ENCODE measurements around the gene ORM1.

The ORM1 gene

DNA sequence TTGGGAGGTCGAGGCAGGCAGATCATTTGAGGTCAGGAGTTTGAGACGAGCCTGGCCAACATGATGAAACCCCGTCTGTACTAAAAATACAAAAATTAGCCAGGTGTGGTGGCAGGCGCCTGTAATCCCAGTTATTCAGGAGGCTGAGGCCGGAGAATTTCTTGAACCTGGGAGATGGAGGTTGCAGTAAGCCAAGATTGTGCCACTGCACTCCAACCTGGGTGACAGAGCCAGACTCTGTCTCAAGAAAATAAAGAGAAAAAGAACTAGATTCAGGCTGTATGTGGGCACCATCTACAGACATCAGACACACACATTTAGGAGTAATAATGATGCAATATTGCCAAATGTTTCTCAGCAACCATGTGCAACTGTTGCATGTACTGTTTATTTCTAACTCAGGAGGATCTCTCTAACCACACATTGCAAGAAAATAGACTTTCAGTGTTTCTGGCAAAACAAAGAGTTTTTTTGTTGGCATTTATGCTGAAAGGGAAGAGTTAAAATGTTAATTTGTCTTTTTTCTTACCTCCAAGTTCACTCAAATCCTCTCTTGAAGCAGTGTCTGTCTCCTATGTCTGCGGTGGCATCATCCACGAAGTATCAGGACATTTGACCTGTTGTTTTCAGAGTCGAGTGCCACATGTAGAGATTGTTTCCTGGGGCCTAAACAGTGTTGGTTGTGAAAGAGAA is 5.1 kb upstream of the ORM1 start (continued):
- TF ChIP-seq, protein P1, sequence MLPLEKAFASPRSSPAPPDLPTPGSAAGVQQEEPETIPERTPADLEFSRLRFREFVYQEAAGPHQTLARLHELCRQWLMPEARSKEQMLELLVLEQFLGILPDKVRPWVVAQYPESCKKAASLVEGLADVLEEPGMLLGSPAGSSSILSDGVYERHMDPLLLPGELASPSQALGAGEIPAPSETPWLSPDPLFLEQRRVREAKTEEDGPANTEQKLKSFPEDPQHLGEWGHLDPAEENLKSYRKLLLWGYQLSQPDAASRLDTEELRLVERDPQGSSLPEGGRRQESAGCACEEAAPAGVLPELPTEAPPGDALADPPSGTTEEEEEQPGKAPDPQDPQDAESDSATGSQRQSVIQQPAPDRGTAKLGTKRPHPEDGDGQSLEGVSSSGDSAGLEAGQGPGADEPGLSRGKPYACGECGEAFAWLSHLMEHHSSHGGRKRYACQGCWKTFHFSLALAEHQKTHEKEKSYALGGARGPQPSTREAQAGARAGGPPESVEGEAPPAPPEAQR (tag by site-specific recombination; IDR thresholded peaks at IDR 0.05), result 0 out of 2 replicates have a peak, but pooled peaks have one; percentile 48
- TF ChIP-seq SCRT1 (tag by site-specific recombination; IDR thresholded peaks at IDR 0.05; ENCODE audit: borderline replicate concordance) (peak; percentile 55; the same call in 1 of the 2 replicates), SP7 (tag by site-specific recombination; IDR thresholded peaks at IDR 0.05) (no peak), SCRT2 (tag by site-specific recombination; IDR thresholded peaks at IDR 0.05) (peak; percentile 98), ZNF558 (tag by site-specific recombination; IDR thresholded peaks at IDR 0.05) (peak; percentile 59; the same call in 1 of the 2 replicates), ZNF335 (tag by site-specific recombination; conservative IDR thresholded peaks at IDR 0.05) (peak; percentile 88)
- TF ChIP-seq, protein P2, sequence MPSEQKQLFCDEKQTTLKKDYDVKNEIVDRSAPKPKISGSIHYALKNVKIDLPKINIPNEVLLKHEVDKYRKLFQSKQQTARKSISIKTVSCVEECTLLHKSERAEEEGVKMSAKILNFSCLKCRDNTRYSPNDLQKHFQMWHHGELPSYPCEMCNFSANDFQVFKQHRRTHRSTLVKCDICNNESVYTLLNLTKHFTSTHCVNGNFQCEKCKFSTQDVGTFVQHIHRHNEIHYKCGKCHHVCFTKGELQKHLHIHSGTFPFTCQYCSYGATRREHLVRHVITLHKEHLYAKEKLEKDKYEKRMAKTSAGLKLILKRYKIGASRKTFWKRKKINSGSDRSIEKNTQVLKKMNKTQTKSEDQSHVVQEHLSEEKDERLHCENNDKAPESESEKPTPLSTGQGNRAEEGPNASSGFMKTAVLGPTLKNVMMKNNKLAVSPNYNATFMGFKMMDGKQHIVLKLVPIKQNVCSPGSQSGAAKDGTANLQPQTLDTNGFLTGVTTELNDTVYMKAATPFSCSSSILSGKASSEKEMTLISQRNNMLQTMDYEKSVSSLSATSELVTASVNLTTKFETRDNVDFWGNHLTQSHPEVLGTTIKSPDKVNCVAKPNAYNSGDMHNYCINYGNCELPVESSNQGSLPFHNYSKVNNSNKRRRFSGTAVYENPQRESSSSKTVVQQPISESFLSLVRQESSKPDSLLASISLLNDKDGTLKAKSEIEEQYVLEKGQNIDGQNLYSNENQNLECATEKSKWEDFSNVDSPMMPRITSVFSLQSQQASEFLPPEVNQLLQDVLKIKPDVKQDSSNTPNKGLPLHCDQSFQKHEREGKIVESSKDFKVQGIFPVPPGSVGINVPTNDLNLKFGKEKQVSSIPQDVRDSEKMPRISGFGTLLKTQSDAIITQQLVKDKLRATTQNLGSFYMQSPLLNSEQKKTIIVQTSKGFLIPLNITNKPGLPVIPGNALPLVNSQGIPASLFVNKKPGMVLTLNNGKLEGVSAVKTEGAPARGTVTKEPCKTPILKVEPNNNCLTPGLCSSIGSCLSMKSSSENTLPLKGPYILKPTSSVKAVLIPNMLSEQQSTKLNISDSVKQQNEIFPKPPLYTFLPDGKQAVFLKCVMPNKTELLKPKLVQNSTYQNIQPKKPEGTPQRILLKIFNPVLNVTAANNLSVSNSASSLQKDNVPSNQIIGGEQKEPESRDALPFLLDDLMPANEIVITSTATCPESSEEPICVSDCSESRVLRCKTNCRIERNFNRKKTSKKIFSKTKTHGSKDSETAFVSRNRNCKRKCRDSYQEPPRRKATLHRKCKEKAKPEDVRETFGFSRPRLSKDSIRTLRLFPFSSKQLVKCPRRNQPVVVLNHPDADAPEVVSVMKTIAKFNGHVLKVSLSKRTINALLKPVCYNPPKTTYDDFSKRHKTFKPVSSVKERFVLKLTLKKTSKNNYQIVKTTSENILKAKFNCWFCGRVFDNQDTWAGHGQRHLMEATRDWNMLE (tag by site-specific recombination; conservative IDR thresholded peaks at IDR 0.05; ENCODE audit: low read depth), result peak; percentile 69
- TF ChIP-seq, protein P3, sequence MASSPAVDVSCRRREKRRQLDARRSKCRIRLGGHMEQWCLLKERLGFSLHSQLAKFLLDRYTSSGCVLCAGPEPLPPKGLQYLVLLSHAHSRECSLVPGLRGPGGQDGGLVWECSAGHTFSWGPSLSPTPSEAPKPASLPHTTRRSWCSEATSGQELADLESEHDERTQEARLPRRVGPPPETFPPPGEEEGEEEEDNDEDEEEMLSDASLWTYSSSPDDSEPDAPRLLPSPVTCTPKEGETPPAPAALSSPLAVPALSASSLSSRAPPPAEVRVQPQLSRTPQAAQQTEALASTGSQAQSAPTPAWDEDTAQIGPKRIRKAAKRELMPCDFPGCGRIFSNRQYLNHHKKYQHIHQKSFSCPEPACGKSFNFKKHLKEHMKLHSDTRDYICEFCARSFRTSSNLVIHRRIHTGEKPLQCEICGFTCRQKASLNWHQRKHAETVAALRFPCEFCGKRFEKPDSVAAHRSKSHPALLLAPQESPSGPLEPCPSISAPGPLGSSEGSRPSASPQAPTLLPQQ (tag by site-specific recombination; IDR thresholded peaks at IDR 0.05), result peak; percentile 86
- TF ChIP-seq, protein P4, sequence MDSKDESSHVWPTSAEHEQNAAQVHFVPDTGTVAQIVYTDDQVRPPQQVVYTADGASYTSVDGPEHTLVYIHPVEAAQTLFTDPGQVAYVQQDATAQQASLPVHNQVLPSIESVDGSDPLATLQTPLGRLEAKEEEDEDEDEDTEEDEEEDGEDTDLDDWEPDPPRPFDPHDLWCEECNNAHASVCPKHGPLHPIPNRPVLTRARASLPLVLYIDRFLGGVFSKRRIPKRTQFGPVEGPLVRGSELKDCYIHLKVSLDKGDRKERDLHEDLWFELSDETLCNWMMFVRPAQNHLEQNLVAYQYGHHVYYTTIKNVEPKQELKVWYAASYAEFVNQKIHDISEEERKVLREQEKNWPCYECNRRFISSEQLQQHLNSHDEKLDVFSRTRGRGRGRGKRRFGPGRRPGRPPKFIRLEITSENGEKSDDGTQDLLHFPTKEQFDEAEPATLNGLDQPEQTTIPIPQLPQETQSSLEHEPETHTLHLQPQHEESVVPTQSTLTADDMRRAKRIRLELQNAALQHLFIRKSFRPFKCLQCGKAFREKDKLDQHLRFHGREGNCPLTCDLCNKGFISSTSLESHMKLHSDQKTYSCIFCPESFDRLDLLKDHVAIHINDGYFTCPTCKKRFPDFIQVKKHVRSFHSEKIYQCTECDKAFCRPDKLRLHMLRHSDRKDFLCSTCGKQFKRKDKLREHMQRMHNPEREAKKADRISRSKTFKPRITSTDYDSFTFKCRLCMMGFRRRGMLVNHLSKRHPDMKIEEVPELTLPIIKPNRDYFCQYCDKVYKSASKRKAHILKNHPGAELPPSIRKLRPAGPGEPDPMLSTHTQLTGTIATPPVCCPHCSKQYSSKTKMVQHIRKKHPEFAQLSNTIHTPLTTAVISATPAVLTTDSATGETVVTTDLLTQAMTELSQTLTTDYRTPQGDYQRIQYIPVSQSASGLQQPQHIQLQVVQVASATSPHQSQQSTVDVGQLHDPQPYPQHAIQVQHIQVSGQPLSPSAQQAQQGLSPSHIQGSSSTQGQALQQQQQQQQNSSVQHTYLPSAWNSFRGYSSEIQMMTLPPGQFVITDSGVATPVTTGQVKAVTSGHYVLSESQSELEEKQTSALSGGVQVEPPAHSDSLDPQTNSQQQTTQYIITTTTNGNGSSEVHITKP (tag by site-specific recombination; IDR thresholded peaks at IDR 0.05), result peak; percentile 90

DNA sequence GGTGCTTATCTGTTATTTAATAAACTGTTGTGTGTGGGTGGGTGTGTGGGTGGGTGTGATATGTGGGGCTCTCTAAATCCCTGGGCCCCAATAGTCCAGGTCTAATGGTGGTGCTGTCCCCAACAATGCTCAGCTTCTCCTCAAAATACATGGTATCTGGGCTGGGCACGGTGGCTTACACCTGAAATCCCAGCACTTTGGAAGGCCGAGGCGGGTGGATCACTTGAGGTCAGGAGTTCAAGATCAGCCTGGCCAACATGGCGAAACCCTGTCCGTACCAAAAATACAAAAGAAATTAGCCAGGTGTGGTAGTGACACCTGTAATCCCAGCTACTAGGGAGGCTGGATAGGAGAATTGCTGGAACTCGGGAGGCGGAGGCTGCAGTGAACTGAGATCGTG is 4.5 kb upstream of the ORM1 start:
- Histone ChIP-seq H3K27ac (ENCODE audit: extremely low read depth, low read depth, low read length) (peak overlapping the region; percentile 31; the same call in 1 of the 2 replicates), H3K4me3 (ENCODE audit: low read depth, low read length) (no peak overlapping the region), H3K9me3 (ENCODE audit: control insufficient read depth, insufficient read depth, low read depth, low read length) (no peaks in the 10 kb centered on the region), H3K4me1 (ENCODE audit: control insufficient read depth, insufficient read depth, low read length) (no peaks in the 10 kb centered on the region), H3K36me3 (ENCODE audit: control insufficient read depth in 2 of 2, insufficient read depth in 1 of 2, low read length in 2 of 2) (no peaks in the 10 kb centered on the region)
- CTCF ChIA-PET, result no interaction called here
- POLR2A ChIA-PET, result no interaction called here
- TF ChIP-seq, protein P5, sequence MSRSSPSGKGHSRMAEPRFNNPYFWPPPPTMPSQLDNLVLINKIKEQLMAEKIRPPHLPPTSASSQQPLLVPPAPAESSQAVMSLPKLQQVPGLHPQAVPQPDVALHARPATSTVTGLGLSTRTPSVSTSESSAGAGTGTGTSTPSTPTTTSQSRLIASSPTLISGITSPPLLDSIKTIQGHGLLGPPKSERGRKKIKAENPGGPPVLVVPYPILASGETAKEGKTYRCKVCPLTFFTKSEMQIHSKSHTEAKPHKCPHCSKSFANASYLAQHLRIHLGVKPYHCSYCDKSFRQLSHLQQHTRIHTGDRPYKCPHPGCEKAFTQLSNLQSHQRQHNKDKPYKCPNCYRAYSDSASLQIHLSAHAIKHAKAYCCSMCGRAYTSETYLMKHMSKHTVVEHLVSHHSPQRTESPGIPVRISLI (tag by site-specific recombination; IDR thresholded peaks at IDR 0.05), result no peak
- TF ChIP-seq ZNF843 (tag by site-specific recombination; IDR thresholded peaks at IDR 0.05) (no peak), ZNF510 (tag by site-specific recombination; IDR thresholded peaks at IDR 0.05; ENCODE audit: insufficient replicate concordance) (no peak), ZNF248 (tag by site-specific recombination; IDR thresholded peaks at IDR 0.05) (no peak), ZNF132 (tag by site-specific recombination; IDR thresholded peaks at IDR 0.05; ENCODE audit: borderline replicate concordance) (no peak), ZNF423 (tag by site-specific recombination; IDR thresholded peaks at IDR 0.05) (no peak)
- TF ChIP-seq, protein P4 (tag by site-specific recombination; IDR thresholded peaks at IDR 0.05), result no peak
- TF ChIP-seq, protein P6, sequence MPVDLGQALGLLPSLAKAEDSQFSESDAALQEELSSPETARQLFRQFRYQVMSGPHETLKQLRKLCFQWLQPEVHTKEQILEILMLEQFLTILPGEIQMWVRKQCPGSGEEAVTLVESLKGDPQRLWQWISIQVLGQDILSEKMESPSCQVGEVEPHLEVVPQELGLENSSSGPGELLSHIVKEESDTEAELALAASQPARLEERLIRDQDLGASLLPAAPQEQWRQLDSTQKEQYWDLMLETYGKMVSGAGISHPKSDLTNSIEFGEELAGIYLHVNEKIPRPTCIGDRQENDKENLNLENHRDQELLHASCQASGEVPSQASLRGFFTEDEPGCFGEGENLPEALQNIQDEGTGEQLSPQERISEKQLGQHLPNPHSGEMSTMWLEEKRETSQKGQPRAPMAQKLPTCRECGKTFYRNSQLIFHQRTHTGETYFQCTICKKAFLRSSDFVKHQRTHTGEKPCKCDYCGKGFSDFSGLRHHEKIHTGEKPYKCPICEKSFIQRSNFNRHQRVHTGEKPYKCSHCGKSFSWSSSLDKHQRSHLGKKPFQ (tag by site-specific recombination; IDR thresholded peaks at IDR 0.05), result no peak

Measured in HEK293 (cell line).